ENCODE data around the gene LRP1. TPM values are rescaled to one million over a fixed set of nuclear protein-coding genes. Genes with fewer than 3 reads are reported as not detected.
A peak's percentile ranks its signal among the peaks of the same experiment; 100 is the strongest.

Gene LRP1
- total RNA-seq, 1 donor from 2014 or later: 370 TPM

DNA sequence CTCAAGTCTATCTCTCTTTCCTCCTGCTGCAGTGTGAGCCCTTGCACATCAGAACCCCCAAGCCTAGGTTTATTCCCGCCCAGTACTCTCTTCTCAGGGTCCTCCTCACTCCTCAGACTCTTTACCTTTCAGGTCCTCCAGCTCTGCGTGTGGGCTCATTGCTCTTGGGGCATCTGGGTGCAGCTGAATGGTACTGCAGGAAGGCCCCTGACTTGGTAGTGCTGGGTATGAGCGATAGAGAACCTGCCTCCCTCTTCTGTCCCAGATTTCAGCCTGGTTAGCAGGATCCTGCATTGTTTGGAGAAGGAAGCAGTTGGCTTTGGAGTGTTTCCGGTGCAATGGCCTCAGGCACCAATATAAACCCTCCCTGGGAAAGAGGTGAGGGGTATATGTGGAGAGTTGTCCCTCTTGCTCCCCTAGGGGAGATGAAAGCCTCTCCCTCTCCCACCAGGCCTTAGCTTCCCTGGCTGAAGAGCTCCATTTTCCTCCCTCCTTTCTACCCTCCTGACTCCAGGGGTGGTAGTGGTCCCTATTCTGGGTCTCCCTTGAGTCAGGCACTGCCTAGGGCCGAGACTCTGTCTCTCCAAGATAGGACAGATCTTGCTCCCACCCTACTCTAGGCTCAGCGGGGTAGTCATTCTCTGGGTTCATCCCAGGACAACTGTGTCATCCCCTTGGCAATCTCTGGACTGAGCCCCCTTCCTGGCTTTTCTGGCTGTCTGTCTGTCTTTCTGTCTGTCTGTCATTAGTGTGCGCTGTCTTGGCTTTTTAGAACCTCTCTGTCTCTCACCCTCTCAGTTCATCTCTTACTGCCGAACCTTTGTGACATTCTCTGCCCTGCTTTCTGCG lies 3.8 kb downstream of the LRP1 start:
- DNase-seq (ENCODE audit: low spot score): no peak
- ATAC-seq: no peak

DNA sequence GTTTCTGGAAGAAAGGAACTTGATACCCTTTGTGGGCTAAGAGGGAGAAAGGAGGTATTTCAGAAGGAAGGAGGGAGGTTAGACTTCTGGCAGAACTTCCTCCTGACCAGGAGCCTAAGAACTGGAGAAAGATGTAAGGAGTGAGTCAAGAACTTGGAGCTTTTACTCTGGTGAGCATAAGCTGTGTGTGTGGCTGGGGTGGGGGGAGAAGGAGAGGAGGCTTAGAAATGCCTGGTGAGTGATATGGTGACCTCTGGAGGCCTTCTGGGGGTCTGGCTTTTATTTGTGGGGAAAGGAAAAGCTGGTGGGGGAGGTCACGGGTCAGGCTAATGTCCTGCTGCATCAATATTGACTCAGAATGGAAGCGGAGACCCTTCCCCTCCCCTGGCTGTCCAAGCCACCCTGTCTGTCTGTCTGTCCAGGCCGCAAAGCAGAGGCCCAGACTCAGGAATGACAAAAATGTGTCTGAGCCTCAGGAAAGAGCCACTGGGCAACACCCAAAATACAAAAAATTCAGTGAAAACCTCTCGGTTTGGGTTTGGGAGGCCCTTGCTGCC lies 4.8 kb downstream of the LRP1 start:
- no peak for DNase-seq (ENCODE audit: low spot score)
- no peak for ATAC-seq

DNA sequence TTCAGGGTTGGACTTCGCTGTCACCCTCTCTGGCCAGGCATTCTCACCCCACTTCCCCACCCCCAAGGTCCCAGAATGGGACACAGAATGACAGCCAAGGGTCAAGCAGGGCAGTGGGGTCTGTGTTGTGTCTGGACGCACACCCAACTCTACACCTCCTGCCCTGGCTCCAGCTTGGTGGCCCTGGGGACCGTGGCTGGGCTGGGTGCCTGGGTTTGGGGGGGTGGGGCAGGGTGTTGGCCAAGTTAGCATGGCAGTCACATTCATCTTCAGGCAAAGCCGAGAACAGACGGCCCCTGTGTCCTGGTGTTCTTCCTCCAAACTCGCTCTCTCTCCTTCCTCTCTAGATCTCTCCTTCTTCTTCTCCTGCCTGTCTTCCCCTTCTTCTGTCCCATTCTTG lies 5.6 kb downstream of the LRP1 start:
- DNase-seq (ENCODE audit: low spot score) (no peak), ATAC-seq (peak; percentile 11)

DNA sequence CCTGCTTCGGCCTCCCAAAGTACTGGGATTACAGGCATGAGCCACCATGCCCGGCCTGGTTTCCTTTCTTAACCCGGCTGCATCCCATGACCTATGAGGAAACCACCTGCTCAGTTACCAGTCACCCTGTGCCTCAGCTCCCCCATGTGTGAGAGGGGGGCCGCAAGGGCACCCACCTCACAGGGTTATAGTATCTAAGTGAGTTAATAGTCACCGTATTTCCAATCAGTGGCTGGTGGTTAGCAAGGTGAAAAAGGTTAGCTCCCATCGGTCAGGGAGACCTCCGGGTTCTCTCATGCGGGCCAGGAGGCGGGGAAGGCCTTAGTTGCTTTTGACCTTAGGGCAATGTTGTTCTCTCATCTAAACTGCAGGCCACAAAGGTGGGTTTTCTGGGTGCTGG lies 6.7 kb downstream of the LRP1 start:
- ATAC-seq (no peak), DNase-seq (ENCODE audit: low spot score) (no peak)

DNA sequence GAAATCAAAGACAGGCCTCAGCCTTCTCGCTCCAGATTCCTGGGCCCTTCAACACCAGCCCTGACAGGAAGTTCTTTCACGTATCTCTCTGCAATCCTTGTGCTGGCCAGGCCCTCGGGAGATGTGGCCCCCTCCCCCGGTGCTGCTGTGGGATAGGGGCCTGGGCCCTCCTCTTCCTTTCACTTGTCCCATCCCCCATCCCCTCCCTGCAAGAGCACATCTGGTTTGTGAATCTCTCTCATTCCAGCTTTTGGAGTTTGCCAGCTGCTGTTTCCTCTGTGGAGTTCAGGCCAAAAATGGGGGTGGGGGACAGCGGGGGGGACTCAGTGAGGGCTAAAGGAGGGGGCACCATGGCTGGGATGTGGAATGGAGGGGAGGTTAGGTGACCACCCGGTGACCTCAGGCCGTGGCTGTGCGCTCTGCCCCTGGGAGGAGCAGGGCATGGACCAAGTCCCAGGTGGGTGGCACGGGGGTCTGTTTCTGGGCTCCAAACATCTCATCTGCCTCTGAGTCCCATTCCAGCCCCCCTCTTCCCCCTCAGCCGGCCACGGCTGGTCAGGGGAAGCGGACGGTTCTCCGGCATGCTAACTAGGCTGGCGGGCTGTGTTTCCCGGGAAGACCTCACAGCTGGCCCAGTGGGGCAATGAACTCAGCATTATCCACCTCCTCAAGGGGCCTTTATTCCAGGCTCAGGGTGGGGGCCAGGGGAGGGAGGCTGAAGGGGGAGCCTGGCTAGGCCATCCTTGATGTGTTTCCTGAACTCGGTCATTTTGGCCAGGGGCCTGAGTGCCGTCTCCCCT lies 7.4 kb downstream of the LRP1 start:
- no peak for ATAC-seq
- DNase-seq (ENCODE audit: low spot score): peak; percentile 49

DNA sequence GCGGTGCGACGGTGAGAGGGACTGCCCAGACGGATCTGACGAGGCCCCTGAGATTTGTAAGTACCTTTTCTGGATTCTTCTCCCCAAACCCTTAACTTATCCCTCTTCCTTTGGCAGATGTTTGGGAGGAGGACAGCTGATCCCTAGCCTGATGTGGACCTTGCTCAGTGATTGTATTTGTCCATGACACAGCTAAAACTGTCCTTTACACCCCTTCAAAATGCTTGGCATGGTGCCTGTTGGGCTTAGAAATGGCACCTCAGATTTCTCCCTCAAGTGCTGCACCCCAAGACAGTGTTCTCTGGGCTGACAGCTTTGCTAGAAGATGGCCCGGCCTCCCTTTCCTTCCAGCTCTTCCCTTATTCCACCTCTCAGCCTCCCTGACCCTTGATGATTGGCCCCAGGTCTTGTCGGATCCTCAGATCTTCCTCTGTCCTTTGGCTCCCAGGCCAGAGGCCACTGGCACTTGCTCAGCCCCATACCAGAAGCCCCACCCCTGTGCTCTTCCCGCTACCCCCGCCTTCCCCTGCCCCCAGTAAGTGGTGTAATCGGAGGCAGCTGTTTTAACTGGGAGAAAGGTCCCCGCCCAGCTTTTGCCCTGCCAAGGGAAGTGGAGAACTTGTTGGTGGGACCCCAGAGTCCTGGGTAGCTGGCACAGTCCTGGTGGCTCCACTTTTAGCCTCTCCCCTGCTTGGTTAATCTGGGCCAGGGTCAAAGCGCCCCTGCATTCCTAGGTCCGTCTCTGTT lies 10.4 kb downstream of the LRP1 start:
- DNase-seq (ENCODE audit: low spot score) (peak; percentile 96), ATAC-seq (peak; percentile 78)

DNA sequence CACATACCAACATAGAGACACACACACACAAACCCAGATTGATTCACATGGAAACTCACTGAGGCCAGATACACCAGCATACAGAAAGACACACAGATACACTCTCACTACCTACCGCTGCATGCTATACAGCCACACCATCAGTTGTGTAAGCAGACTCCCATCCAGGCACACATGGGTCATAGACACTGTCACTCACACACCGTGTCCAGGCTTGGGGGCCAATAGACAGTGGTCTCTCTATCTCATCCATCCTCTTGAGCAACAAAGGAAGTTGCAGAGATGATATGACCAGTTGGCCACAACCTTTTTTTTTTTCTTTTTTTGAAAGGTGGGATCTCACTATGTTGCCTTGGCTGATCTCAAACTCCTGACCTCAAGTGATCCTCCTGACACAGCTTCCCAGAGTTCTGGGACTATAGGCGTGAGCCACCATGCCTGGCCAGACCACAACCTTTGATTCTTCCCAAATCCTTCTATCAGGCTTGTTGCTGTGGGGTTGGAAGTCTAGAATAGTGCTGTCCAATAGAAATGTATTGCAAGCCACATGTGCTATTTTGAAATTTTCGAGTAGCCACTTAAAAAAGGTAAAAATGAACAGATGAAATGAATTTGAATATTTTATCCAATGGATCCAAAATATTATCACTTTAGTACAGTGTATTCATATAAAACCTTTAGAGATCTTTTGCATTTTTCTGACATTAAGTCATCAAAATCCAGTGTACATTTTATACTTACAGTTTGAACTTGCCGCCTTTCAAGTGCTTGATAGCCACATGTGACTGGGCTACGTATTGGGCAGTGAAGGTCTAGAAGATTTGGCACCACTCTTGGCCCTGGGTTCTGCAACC lies 11.7 kb downstream of the LRP1 start:
- ATAC-seq (no peak), DNase-seq (ENCODE audit: low spot score) (no peak)

DNA sequence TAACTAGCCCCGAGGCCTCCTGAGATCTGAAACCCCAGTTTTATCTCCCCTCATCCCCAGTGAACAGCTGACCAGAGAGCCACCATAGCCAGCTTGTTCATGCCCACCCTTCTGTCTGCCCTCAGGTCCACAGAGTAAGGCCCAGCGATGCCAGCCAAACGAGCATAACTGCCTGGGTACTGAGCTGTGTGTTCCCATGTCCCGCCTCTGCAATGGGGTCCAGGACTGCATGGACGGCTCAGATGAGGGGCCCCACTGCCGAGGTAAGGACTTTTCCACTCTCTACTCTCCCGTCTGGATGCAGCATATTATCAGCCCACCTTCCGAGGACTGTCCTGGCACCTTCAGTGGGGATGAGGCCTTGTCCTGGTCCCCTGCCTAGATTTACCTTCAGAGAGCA lies 13.0 kb downstream of the LRP1 start:
- DNase-seq (ENCODE audit: low spot score): no peak
- ATAC-seq: no peak

DNA sequence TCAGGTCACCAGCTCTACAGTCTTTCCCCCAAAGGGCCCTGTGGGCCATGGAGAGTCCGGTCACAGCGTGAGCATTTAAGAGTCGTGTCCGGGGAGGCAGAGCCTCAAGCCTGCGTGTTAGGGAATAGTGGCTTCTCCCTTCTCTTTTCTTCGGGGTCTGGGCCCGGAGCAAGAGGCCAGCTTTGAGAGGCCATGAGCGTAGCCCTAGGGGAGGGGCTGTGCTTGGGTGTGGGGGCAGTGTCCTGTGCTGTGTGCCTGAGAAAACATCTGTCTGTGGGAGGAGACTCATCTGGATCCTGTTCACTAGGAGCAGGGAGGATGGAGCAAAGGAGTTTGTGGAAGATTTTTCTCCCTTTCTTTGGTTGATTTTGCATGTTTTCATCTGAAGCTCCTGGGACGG lies 13.8 kb downstream of the LRP1 start:
- no peak for DNase-seq (ENCODE audit: low spot score)
- ATAC-seq: no peak

DNA sequence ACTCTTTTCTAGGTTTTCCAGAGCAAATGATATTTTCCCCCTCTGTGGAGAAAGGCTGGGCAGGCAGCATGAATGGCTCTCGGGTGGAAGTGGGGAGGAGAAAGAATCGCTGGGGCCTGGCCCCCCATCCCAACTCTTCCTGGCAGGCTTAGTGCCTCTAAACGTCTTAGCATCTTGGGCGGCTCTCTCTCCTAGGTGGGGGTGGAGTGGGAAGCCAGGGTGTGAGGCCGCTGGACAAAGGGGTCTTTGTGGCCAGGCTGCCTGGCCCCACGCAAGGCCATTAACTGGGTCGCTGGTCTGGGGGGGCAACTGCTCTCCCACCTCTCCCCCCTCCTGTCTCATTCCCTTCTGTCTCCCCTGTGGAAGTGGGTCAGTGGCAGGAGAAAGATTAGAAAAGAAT lies 14.4 kb downstream of the LRP1 start:
- DNase-seq (ENCODE audit: low spot score): no peak

DNA sequence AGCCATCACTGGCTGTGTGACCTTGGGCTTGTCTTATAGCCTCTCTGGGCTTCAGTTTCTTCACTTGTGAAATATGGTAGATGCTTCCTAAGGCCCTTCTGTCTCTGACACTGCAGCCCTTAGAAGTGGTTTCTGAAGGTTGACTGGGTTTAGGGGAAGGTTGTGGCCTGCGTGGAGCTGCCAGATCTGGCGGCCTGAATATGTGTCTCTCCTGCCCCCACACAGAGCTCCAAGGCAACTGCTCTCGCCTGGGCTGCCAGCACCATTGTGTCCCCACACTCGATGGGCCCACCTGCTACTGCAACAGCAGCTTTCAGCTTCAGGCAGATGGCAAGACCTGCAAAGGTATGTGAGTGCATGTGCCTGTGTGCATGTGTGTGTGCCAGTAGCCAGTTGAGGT lies 15.2 kb downstream of the LRP1 start:
- DNase-seq (ENCODE audit: low spot score): no peak
- no peak for ATAC-seq

More for the DNA sequence above, 14.4 kb downstream of the LRP1 start:
- no peak for ATAC-seq

DNA sequence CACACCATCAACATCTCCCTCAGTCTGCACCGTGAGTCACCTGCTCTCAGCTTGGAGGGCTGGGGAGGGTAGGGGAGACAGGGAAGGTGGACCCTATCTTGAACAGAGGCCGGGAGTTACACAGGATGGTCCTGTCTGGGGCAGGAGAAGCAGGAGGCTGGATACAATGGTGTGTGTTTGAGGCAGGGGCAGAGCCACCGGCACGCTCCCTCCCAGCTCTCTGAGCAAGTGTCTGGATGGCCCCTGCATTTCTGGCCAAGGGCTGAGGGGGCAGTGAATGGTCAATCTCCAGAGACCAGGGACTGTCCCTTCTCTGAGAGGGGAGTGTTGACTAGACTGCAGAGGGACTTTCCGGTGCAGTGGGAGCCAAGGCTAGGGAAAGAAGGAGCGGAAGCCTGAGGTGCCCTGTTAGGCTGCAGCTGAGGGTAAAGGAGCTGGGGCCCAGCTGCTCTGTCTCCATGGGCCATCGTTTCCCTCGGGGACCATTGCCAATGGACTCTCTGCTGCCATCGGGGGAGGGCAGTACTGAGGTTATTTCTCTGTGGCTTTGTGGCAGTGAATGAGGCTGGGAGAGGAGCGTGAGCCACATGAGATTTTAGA lies 17.3 kb downstream of the LRP1 start:
- no peak for DNase-seq (ENCODE audit: low spot score)
- peak; percentile 7 for ATAC-seq

DNA sequence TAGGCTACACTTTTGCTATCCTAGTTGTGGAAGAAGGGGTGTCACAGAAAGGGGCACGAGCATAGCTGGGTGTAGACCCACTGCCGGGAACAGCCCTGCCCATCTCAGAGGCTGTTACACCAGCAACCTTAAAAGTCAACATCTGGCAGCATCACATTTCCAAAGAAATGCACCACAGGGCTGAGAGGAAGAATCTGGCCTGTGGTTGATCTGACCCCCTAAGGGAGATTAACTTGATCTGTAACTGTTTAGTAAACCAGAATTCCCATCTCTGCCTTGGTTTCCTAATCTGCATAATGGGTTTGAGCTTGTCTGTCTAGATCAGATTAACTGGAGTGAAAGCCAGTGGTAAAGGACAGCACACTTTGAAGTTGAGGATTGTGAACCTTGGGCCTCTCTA lies 17.8 kb downstream of the LRP1 start:
- DNase-seq (ENCODE audit: low spot score) (no peak), ATAC-seq (no peak)

DNA sequence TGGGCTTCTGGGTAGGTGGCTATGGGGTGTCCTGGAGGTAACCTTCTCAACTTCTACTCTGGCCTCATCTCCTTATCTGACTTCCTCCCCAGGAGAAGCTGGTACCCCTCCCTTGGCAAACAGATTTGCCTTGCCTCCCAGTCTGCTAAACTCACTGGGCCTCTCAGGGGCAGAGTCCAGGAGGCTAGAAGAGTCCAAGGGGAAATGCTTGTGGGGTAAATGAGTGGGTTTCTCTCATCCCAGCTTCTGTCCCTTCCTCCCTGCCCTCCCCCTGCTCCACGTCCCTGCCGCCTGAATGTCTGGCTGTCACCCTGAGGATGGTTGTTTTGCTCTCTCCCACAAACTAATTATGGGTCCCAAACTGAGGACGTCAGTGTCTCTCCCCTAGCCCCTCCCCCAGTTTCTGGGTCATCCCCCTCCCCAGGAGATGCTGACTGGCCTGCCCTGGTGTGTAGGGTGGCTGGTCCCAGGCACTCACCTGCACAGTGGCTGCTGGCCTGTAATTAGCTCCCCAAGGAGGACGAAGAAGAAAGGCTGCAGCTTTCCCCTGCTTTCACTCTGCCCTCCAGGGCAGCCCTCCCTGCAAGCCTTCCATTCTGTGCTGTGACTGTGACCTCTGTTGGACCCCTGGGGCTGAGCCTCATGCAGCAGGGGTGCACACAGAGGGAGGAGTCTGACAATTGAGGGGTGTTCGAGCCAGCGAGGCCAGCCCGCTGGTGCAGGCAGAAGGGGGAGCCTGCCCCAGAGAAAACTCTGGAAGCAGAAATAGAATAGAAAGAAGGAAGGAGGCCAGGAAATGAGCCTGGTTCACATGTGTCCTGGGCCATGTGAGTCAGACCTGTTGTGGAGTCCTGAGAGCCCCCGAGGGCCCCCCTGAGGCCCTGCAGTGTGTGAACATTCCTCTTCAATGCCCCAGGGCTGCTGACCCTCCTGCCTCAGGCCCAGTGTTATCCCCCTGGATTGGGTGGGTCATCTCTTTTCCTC lies 19.0 kb downstream of the LRP1 start, which contains the start of gene LRP1-AS:
Gene LRP1-AS (minus strand): TSS at position 659 of the 984 bp plus-strand sequence.
- no peak for DNase-seq (ENCODE audit: low spot score)
- no peak for ATAC-seq

DNA sequence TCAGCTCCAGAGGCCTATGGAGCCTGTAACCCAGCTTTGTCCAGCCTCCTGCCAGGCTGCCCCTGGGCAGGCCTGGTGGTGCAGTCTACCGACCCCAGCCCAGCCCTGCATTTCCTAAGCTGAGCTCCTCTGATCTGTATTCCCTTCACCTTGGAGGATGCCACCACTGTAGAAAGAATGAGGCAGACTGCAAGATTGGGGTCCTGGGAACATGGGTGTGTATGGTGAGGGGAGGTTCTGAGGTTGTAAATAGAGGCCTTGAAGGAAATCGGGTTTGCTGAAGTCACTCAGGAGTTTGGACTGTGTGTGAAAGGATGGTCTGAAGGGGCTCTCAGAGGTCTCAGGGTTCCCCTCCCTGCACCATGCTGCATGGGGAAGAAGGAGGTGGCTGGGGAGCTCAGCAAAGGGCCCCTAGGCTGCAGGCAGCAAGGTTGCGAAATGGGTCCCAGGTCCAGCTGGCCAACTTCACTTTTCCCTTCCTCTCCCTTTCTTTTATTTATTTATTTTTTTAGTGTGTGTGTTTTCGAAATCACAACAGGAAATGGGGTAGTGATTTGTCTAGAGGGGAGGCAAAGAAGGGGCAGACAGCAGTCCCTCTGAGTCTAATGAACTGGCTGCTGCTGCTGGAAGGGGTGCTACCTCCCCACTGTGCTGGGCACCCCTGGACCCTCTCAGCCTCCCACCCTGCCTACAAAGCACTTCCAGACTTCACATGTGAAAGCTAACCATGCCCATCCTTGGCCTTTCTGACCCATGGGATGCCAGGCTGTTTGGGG lies 20.4 kb downstream of the LRP1 start:
- ATAC-seq (peak; percentile 64), DNase-seq (ENCODE audit: low spot score) (peak; percentile 84)

DNA sequence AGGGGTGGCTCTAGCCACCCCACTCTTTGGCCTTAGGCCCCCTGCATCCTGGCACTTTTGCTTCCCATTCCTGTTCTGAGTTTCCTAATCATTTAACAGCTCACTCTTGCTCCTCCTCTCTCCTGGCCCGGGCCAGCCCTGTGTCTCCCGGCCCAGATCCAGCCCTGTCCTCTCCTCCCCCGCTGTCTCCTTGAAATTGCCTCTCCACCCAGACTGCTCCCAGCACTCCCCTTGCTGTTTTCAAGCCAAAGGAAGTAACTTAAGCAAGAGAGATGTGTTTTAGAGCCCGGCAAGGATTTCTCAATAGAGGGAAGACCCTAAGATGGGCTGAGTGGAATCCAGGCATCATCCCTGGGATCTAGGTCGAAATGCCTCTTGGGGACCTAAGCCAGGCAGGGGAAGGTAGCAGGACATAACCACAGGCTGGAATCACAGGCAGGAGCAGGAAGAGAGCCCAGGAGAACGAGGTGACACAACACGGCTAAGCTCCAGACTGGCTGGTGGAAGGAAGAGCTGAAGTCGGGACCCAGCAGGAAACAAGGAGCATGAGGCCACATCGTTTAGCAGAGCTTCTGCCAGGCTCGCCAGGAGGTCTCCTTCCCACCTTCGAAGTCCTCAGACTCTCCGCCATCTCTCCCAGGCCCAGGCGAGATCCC lies 21.1 kb downstream of the LRP1 start:
- DNase-seq (ENCODE audit: low spot score): no peak
- peak; percentile 51 for ATAC-seq

DNA sequence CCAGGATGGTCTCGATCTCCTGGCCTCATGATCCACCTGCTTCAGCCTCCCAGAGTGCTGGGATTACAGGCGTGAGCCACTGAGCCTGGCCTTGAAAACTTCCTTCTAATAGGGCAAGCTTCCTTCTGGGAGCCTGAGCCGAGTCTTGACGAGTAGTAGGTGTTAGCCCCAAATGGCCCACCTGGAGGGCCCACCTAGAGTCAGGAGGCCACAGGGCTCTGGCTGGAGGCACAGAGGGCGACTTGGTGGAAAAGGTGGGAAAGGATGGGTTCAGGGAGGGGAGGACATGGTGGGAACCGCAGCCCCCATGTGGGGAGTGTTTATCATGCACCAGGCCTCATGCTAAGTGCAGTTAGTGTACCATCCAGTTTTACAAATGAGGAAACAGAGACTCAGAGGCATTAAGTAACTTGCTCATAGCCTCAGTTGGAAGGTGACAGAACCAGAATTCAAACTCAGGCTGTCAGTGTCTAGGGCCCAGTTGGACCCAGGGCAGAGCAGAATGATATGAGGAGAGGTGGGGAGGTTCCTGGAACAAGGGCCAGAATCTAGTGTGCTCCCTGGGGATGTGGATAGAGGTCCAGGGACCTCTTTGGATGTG lies 22.2 kb downstream of the LRP1 start:
- DNase-seq (ENCODE audit: low spot score): no peak
- no peak for ATAC-seq

All from left lobe of liver (tissue), 2 donors.